CD14-positive monocyte (primary cell): ENCODE results near the gene ZNF19. TPM values are rescaled to one million over a fixed set of nuclear protein-coding genes. Genes with fewer than 3 reads are reported as not detected.

Source experiments
- DNase-seq, 3 donors: peaks; one replicate each; pipeline ENCODE4 v3.0.0-alpha.2; 2011 to 2022
- H2AFZ ChIP-seq: 2 replicates; pipeline ENCODE4 v1.6.0; 2012; ENCODE audit warnings: mild to moderate bottlenecking, low read depth, low read length, inconsistent platforms; ENCODE audit not compliant: insufficient read depth, poor library complexity, severe bottlenecking
- H3K27ac ChIP-seq, 2 donors: 1 replicate in 1 of 2; 2 replicates in 1 of 2; pipeline ENCODE4 v1.5.1; 2012 to 2013; ENCODE audit warnings: low read length in 2 of 2, control low read depth in 1 of 2, inconsistent platforms in 1 of 2, low read depth in 1 of 2, mild to moderate bottlenecking in 1 of 2
- H3K27me3 ChIP-seq, 2 donors: one replicate each; pipeline versions ENCODE4 v1.6.0 to v1.6.1; 2011 to 2013; ENCODE audit warnings: low read length in 2 of 2; ENCODE audit not compliant: control insufficient read depth in 2 of 2, insufficient read depth in 2 of 2
- H3K36me3 ChIP-seq, 2 donors: replicated peaks in 1 of 2; 1 replicate in 1 of 2; 2 replicates in 1 of 2; pipeline versions ENCODE4 v1.5.1 to v1.6.1; 2012 to 2013; ENCODE audit warnings: low read length in 2 of 2, control low read depth in 1 of 2, inconsistent platforms in 1 of 2, mild to moderate bottlenecking in 1 of 2; ENCODE audit not compliant: insufficient read depth in 2 of 2, control insufficient read depth in 1 of 2
- H3K4me1 ChIP-seq, 2 donors: 1 replicate in 1 of 2; 2 replicates in 1 of 2; pipeline versions ENCODE4 v1.5.1 to v1.6.1; 2012 to 2013; ENCODE audit warnings: low read length in 2 of 2, control low read depth in 1 of 2, inconsistent platforms in 1 of 2, mild to moderate bottlenecking in 1 of 2, moderate library complexity in 1 of 2; ENCODE audit not compliant: insufficient read depth in 2 of 2, control insufficient read depth in 1 of 2
- H3K4me2 ChIP-seq: replicated peaks from 2 replicates; pipeline ENCODE3; 2012; ENCODE audit warnings: low read length, moderate library complexity, mild to moderate bottlenecking; ENCODE audit not compliant: poor library complexity, severe bottlenecking; ENCODE audit errors: extremely low read depth
- H3K4me3 ChIP-seq, 3 experiments: fragments of 200-600 bp in 1 of 3; sonication (generic) in 1 of 3; replicated peaks in 1 of 3; 1 replicate in 2 of 3; 2 replicates in 1 of 3; pipeline ENCODE4 v1.5.1; 2011 to 2013; ENCODE audit warnings: low read length in 3 of 3, mild to moderate bottlenecking in 3 of 3, control low read depth in 2 of 3, low read depth in 2 of 3, inconsistent platforms in 1 of 3, moderate library complexity in 1 of 3
- H3K79me2 ChIP-seq: 2 replicates; pipeline ENCODE4 v1.6.0; 2012; ENCODE audit warnings: mild to moderate bottlenecking, control low read depth, inconsistent platforms, low read length, moderate library complexity; ENCODE audit not compliant: insufficient read depth
- H3K9ac ChIP-seq: 2 replicates; pipeline ENCODE4 v1.6.0; 2017; ENCODE audit warnings: low read length, mild to moderate bottlenecking; ENCODE audit not compliant: insufficient read depth, poor library complexity, severe bottlenecking
- H3K9me3 ChIP-seq, 2 donors: replicated peaks in 1 of 2; 1 replicate in 1 of 2; 2 replicates in 1 of 2; pipeline versions ENCODE4 v1.5.1 to v1.6.1; 2012 to 2013; ENCODE audit warnings: low read length in 2 of 2, control low read depth in 1 of 2; ENCODE audit not compliant: control insufficient read depth in 1 of 2, insufficient read depth in 1 of 2
- H4K20me1 ChIP-seq: 2 replicates; pipeline ENCODE4 v1.6.0; 2012; ENCODE audit warnings: mild to moderate bottlenecking, low read length, control low read depth, moderate library complexity; ENCODE audit not compliant: insufficient read depth
- H3K27ac Mint-ChIP-seq, 7 donors: one replicate each; pipeline ENCODE4 v1.8.0; 2020; ENCODE audit warnings: mild to moderate bottlenecking in 7 of 7, mixed read lengths in 7 of 7, moderate library complexity in 6 of 7, inconsistent platforms in 2 of 7
- H3K27me3 Mint-ChIP-seq, 3 donors: one replicate each; pipeline ENCODE4 v1.8.0; 2021 to 2022; ENCODE audit warnings: low read depth in 3 of 3, mild to moderate bottlenecking in 3 of 3, mixed read lengths in 3 of 3, moderate library complexity in 3 of 3, inconsistent platforms in 1 of 3
- H3K36me3 Mint-ChIP-seq, 2 donors: one replicate each; pipeline ENCODE4 v1.8.0; 2020; ENCODE audit warnings: mixed read lengths in 2 of 2, inconsistent platforms in 1 of 2, mild to moderate bottlenecking in 1 of 2
- H3K4me1 Mint-ChIP-seq: one replicate; pipeline ENCODE4 v1.8.0; 2020; ENCODE audit warnings: mild to moderate bottlenecking, mixed read lengths
- H3K4me3 Mint-ChIP-seq, 2 donors: one replicate each; pipeline ENCODE4 v1.8.0; 2020; ENCODE audit warnings: mild to moderate bottlenecking in 2 of 2, mixed read lengths in 2 of 2, moderate library complexity in 1 of 2
- H3K9me3 Mint-ChIP-seq, 7 donors: one replicate each; pipeline ENCODE4 v1.8.0; 2020 to 2022; ENCODE audit warnings: mixed read lengths in 7 of 7, mild to moderate bottlenecking in 6 of 7, moderate library complexity in 6 of 7, inconsistent platforms in 2 of 7
- CTCF ChIP-seq: fragments of 200-600 bp; IDR thresholded peaks from one replicate; pipeline ENCODE4 v1.8.0; 2022; ENCODE audit warnings: antibody characterized with exemption, mild to moderate bottlenecking
- WGBS: methylation state at CpG from one replicate; pipeline ENCODE4 v1.1.5; 2013; ENCODE audit warnings: missing lambda C conversion rate; ENCODE audit not compliant: insufficient coverage; 5-methylcytosine and 5-hydroxymethylcytosine counted together
- intact Hi-C, 2 donors: fragments of 100-400 bp; cut with micrococcal nuclease; formaldehyde crosslinking; loops; one replicate each; pipeline versions ENCODE4 v1.15.0 to v1.15.1; 2023
- polyA plus RNA-seq, 3 donors: library from polyadenylated mRNA; depleted of rRNA in 1 of 3; unstranded in 2 of 3; stranded (reverse) in 1 of 3; fragments of 300-500 nt in 2 of 3; fragments of >200 nt in 1 of 3; fragmentation: Illumina TruSeq in 2 of 3; gene quantifications; 1 replicate in 2 of 3; 2 replicates in 1 of 3; pipeline ENCODE4 v1.2.3, GENCODE V29; 2012 to 2021

Gene ZNF19
- polyA plus RNA-seq, 3 donors: 0.41 to 0.80 TPM; not detected in 1

DNA sequence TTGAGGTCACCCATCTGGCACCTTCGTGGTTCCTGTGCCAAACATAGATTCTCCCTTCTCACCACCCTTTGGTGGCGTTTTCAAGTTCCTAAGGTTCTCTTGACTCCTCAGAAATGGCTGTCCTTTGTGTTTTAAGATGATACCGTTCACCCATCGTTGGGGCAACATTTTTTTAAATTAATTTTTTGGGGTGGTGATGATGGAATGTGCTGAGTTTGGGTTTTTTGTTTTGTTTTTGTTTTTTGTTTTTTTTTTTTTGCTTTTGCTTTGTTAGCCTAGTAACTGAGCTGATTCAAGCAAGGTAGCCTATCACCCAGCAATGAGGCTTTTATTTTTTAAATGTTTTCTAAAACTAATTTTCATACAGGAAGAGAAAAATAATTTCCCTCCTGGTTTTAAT lies 39.7 kb upstream of the ZNF19 start:
- no peak for TF ChIP-seq CTCF
- Histone ChIP-seq H3K79me2 (no peaks in the 10 kb centered on the region), H3K9ac (no peak overlapping the region), H3K27ac (no peak overlapping the region), H3K4me3 (no peak overlapping the region), H4K20me1 (no peaks in the 10 kb centered on the region), H3K27me3 (peaks cover 3% of the 10 kb centered on the region in 2 donors), H3K36me3 (no peaks in the 10 kb centered on the region), H2AFZ (no peak overlapping the region), H3K4me2 (no peak overlapping the region), H3K9me3 (no peaks in the 10 kb centered on the region), H3K4me1 (peaks cover 0 to 3% of the 10 kb centered on the region in 2 donors)
- Mint-ChIP-seq H3K4me1 (peaks cover 5% of the 10 kb centered on the region), H3K36me3 (no peaks in the 10 kb centered on the region), H3K27me3 (peaks cover 8 to 13% (median 9%) of the 10 kb centered on the region in 3 donors), H3K27ac (no peak overlapping the region), H3K9me3 (no peaks in the 10 kb centered on the region), H3K4me3 (no peak overlapping the region)
- intact Hi-C loops: no loop called here
- DNase-seq: no peak
- WGBS: 85% methylated on average over 4 of the region's 4 CpGs

DNA sequence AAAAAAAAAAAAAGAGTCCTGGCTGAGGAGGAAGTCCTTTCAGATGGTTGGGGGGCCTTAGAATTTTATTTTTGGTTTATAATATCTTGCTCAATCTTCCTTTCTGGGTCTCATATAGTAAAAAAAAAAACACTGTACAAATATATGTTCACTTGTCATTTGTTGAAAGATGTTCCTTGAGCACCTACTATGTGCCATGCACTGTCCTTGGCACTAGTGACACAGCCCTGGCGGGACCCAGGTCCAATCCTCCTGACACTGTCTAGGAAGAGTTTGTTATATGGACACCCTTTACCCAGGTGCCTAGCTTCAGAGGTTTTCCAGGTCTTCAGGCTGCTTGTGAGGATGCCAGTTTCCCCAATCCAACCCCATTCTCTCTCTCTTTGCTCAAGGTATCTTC lies 39.1 kb upstream of the ZNF19 start:
- H3K36me3 ChIP-seq: no peaks in the 10 kb centered on the region
- 83% methylated on average over 1 of the region's 1 CpG for WGBS
- peaks cover 8 to 17% (median 9%) of the 10 kb centered on the region in 3 donors for H3K27me3 Mint-ChIP-seq

More for the DNA sequence above, 39.1 kb upstream of the ZNF19 start:
- TF ChIP-seq CTCF: no peak
- intact Hi-C loops: no loop called here
- Histone ChIP-seq H3K27me3 (peaks cover 3% of the 10 kb centered on the region in 2 donors), H3K4me2 (no peak overlapping the region), H3K4me3 (no peak overlapping the region), H4K20me1 (no peaks in the 10 kb centered on the region), H2AFZ (no peak overlapping the region), H3K79me2 (no peaks in the 10 kb centered on the region), H3K9ac (no peak overlapping the region), H3K9me3 (no peaks in the 10 kb centered on the region), H3K4me1 (peaks cover 0 to 3% of the 10 kb centered on the region in 2 donors), H3K27ac (no peak overlapping the region)
- no peaks in the 10 kb centered on the region for H3K9me3 Mint-ChIP-seq
- H3K27ac Mint-ChIP-seq: no peak overlapping the region
- H3K4me3 Mint-ChIP-seq: no peak overlapping the region
- H3K36me3 Mint-ChIP-seq: no peaks in the 10 kb centered on the region
- peaks cover 5% of the 10 kb centered on the region for H3K4me1 Mint-ChIP-seq
- DNase-seq: no peak
